ENCODE measurements around the gene MSI2. TPM values are rescaled to one million over a fixed set of nuclear protein-coding genes. Genes with fewer than 3 reads are reported as not detected.

MSI2 gene
- total RNA-seq, 1 donor, result 46.6 TPM

GRCh38 chr17:57459286-57459915, 203.1 kb downstream of the MSI2 start:
- Histone ChIP-seq H3K4me1 (ENCODE audit: insufficient read depth, low read length) (peaks cover 26% of the 10 kb centered on the region), H3K9me3 (ENCODE audit: low read depth, low read length) (no peaks in the 10 kb centered on the region), H3K27me3 (ENCODE audit: insufficient read depth, low read length) (no peaks in the 10 kb centered on the region), H3K4me3 (ENCODE audit: low read length) (no peak overlapping the region)

- Histone ChIP-seq H3K9me3 (ENCODE audit: low read depth, low read length) (no peaks in the 10 kb centered on the region), H3K4me1 (ENCODE audit: insufficient read depth, low read length) (peaks cover 10% of the 10 kb centered on the region), H3K27me3 (ENCODE audit: insufficient read depth, low read length) (no peaks in the 10 kb centered on the region), H3K4me3 (ENCODE audit: low read length) (no peak overlapping the region)
These were observed 204.8 kb downstream of the MSI2 start for GRCh38 chr17:57461082-57461481.

DNA sequence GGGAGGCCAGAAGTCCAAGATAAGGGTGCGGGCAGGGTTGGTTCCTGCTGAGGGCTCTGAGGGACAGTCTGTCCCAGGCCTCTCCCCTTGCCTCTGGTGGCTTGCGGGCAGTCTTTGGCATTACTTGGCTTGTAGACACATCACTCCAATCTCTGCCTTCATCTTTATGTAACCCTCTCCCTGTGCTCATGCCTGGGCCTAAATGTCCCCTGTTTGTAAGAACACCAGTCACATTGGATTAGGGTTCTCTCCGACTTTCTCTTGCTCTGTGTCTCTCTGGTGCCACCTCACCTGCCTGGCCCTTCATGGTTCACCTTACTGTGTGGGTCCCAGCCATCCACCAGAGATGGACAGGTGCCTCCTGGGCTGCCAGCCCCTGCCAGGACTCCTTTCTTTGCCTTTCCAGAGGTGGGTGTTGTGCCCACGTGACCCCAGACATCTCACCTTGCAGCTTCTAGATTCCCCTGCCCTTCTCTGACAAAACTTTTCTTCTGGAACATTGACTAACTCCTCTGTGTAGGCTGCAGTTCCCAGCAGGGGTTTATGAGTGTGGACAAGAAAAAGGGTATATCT, 205.8 kb downstream of the MSI2 start:
- peaks cover 9% of the 10 kb centered on the region for H3K4me1 ChIP-seq (ENCODE audit: insufficient read depth, low read length)
- H3K27me3 ChIP-seq (ENCODE audit: insufficient read depth, low read length), result no peaks in the 10 kb centered on the region
- no peak overlapping the region for H3K4me3 ChIP-seq (ENCODE audit: low read length)
- no peaks in the 10 kb centered on the region for H3K9me3 ChIP-seq (ENCODE audit: low read depth, low read length)

DNA sequence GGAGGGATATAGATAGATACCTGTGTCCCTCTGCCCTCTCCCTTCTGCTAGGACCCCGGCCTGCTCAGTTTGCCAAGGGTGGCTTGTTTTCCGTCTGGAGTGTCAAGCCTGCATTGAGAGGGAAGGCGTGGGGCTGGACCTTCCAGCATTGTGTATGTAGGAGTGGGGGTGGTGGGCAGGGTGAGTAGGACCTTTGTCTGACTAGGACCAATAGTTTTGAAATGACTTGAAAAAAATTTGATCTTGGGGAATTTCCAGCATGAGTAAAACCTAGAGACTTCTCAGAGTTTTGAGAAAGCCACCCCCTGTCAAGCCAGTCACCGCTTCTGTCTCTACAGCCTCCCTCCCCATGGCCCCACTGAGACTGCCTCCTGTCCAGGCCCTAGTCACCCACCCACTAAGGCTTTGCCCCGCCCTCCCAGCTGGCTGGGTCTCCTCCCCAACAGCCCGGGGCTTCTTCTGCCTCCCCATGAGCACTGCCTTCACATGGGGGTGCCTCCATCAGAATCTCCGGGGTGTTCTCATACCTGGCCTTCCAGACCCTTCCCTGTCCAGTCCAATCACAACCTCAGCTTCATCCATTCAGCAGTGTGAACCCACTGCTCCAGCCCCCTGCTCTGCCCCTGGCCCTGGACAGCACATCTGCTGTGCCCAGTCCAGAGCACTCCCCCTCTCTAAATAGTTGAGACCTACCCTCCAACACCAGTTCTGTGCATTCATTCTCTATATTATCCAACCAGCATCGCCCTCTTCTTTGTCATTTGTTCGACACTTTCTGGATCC, 207.0 kb downstream of the MSI2 start:
- H3K27me3 ChIP-seq (ENCODE audit: insufficient read depth, low read length), result no peaks in the 10 kb centered on the region
- peaks cover 9% of the 10 kb centered on the region for H3K4me1 ChIP-seq (ENCODE audit: insufficient read depth, low read length)
- H3K9me3 ChIP-seq (ENCODE audit: low read depth, low read length), result no peaks in the 10 kb centered on the region
- H3K4me3 ChIP-seq (ENCODE audit: low read length), result no peak overlapping the region

DNA sequence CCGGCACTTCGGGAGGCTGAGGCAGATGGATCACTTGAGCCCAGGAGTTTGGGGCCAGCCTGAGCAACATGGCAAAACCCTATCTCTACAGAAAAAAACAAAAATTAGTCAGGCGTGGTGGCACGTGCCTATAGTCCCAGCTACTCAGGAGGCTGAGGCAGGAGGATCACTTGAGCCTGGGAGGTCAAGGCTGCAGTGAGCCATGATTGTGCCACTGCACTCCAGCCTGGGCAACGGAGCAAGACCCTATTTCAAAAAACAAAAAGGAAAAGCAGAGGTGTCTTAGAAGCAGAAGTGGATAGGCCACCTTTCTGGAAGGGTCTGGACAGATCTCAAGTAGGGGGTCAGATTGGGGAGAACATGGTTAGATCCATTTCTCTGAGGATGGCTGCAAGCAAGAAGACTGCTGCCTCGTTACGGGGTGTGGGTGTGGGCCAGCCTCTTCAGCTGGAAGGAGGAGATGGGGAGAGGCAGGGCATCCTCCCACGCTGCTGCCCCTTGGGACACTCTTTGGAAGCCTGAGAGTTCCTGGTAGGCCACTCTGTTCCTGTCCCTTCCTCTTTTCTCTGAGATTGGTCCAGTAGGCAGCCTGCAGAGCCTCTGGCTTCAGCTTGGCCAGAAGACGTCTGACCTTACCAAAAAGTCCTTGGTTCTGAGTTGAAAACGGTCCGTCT, 208.0 kb downstream of the MSI2 start:
- Histone ChIP-seq H3K9me3 (ENCODE audit: low read depth, low read length) (no peaks in the 10 kb centered on the region), H3K4me3 (ENCODE audit: low read length) (no peak overlapping the region), H3K27me3 (ENCODE audit: insufficient read depth, low read length) (no peaks in the 10 kb centered on the region), H3K4me1 (ENCODE audit: insufficient read depth, low read length) (peaks cover 6% of the 10 kb centered on the region)

DNA sequence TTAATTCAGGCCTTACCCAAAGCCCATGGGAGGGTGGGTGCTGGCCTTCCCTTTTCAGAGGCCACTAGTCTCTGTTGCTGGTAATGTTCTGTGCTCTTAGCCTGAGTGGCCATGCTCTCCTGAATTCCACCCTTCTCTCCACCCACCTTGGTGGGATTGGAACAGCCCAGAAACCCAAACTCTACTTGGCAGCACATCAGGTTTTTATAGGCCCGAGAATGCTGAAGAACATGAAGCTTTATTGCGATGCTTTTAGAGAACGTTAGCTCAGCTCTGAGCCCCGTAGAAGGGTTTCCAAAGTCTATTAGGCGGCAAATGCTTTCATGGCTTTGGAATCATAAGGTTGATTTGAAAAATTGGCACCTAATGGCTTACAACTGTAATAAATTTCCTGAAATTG, 209.3 kb downstream of the MSI2 start:
- H3K4me1 ChIP-seq (ENCODE audit: insufficient read depth, low read length), result peaks cover 5% of the 10 kb centered on the region
- no peaks in the 10 kb centered on the region for H3K9me3 ChIP-seq (ENCODE audit: low read depth, low read length)

GRCh38 chr17:57466017-57466471, 209.7 kb downstream of the MSI2 start:
- peaks cover 1% of the 10 kb centered on the region for H3K4me1 ChIP-seq (ENCODE audit: insufficient read depth, low read length)
- H3K27me3 ChIP-seq (ENCODE audit: insufficient read depth, low read length), result no peaks in the 10 kb centered on the region
- no peak overlapping the region for H3K4me3 ChIP-seq (ENCODE audit: low read length)
- H3K9me3 ChIP-seq (ENCODE audit: low read depth, low read length), result no peaks in the 10 kb centered on the region

More for the DNA sequence above, 209.3 kb downstream of the MSI2 start:
- Histone ChIP-seq H3K27me3 (ENCODE audit: insufficient read depth, low read length) (no peaks in the 10 kb centered on the region), H3K4me3 (ENCODE audit: low read length) (no peak overlapping the region)

- Histone ChIP-seq H3K4me3 (ENCODE audit: low read length) (no peak overlapping the region), H3K27me3 (ENCODE audit: insufficient read depth, low read length) (no peaks in the 10 kb centered on the region), H3K4me1 (ENCODE audit: insufficient read depth, low read length) (no peaks in the 10 kb centered on the region), H3K9me3 (ENCODE audit: low read depth, low read length) (no peaks in the 10 kb centered on the region)
These were observed 210.2 kb downstream of the MSI2 start for GRCh38 chr17:57466521-57466920.

DNA sequence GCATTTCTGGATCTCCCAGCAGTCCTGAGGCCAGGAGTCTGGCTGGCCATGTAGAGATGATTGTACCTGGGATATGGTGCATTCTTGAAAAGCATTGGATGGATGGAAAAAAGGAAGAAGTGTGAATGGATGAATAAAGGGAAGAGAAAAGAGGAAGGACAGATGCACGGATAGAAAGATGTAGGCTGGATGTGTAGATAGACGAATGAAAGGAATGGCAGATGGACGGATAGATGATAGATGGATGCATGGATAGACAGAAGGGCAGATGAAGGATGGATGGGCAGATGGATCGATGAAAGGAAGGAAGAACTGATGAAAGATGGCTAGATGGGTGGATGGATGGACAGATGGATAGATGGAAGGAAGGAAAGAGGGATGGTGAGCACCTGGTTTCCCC, 210.9 kb downstream of the MSI2 start:
- Histone ChIP-seq H3K4me3 (ENCODE audit: low read length) (no peak overlapping the region), H3K4me1 (ENCODE audit: insufficient read depth, low read length) (no peaks in the 10 kb centered on the region), H3K27me3 (ENCODE audit: insufficient read depth, low read length) (no peaks in the 10 kb centered on the region), H3K9me3 (ENCODE audit: low read depth, low read length) (no peaks in the 10 kb centered on the region)

- Histone ChIP-seq H3K9me3 (ENCODE audit: low read depth, low read length) (no peaks in the 10 kb centered on the region), H3K4me1 (ENCODE audit: insufficient read depth, low read length) (no peaks in the 10 kb centered on the region), H3K4me3 (ENCODE audit: low read length) (no peak overlapping the region), H3K27me3 (ENCODE audit: insufficient read depth, low read length) (no peaks in the 10 kb centered on the region)
These were observed 211.5 kb downstream of the MSI2 start for GRCh38 chr17:57467801-57468200.

DNA sequence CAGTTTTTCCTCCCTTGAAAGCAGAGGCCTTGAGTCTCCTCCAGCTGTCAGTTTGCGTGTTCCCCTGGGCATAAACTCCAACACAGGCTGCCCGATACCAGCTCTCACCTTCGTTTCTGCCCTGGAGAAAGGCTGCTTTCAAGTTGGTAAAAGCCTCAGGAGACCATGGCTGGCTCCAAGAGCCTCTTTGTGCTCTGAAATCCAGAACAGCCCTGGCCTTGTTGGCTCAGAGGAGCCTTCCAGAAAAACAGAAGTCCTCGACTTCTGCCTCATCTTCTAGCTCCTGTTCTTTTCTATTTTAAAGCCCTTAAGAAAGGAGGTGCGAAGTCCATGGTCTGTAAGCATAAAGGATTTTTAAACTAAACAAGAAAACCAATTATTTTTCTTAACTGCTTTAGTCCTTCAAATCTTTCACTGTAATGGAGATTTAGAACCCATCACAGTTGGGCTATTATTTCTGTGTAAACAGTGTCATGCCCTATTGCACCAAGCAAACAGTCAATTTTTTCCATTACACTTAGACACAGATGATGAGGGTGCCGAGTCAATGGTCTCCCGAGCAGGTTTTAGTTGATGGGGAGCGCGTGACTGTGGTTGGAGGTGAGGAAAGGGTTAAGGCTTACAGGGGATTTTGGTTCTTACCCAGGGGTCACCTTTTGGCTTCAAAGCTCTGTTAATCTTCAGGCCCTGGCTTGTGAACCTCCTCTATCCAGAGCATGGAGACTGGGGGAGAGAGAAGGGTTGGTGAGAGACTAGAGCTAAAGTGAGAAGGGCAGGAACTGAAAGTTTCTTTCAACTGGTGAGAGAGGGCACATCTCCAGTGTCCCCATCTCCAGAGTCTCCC, 212.8 kb downstream of the MSI2 start:
- H3K9me3 ChIP-seq (ENCODE audit: low read depth, low read length), result no peaks in the 10 kb centered on the region
- no peaks in the 10 kb centered on the region for H3K4me1 ChIP-seq (ENCODE audit: insufficient read depth, low read length)
- no peaks in the 10 kb centered on the region for H3K27me3 ChIP-seq (ENCODE audit: insufficient read depth, low read length)
- H3K4me3 ChIP-seq (ENCODE audit: low read length), result no peak overlapping the region

GRCh38 chr17:57470906-57471305, 214.6 kb downstream of the MSI2 start:
- H3K4me3 ChIP-seq (ENCODE audit: low read length), result no peak overlapping the region
- H3K27me3 ChIP-seq (ENCODE audit: insufficient read depth, low read length), result no peaks in the 10 kb centered on the region
- no peaks in the 10 kb centered on the region for H3K9me3 ChIP-seq (ENCODE audit: low read depth, low read length)
- no peaks in the 10 kb centered on the region for H3K4me1 ChIP-seq (ENCODE audit: insufficient read depth, low read length)

- H3K4me1 ChIP-seq (ENCODE audit: insufficient read depth, low read length), result no peaks in the 10 kb centered on the region
- H3K27me3 ChIP-seq (ENCODE audit: insufficient read depth, low read length), result no peaks in the 10 kb centered on the region
These were observed 215.6 kb downstream of the MSI2 start for GRCh38 chr17:57471868-57472368.

DNA sequence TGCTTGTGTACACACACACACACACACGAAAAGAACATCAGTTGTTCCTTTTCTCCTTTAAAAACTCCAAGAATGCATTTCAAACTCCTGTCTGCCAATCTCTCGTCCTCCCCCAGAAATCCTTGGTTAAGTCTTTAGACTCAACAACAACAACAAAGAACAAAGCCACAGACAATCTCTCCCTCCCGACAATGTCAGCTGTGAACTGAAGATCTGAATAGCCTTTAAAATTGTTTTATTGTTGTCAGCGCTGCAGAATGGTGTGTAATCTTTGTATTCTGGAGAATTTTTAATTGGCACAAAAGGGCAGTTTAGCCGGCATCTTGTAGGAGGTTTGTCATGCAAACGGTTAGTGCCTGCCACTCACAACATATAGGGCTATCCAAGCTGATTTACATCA, 219.5 kb downstream of the MSI2 start:
- no peaks in the 10 kb centered on the region for H3K9me3 ChIP-seq (ENCODE audit: low read depth, low read length)
- peaks cover 4% of the 10 kb centered on the region for H3K4me1 ChIP-seq (ENCODE audit: insufficient read depth, low read length)
- no peaks in the 10 kb centered on the region for H3K27me3 ChIP-seq (ENCODE audit: insufficient read depth, low read length)
- no peak overlapping the region for H3K4me3 ChIP-seq (ENCODE audit: low read length)

More at GRCh38 chr17:57471868-57472368, 215.6 kb downstream of the MSI2 start:
- Histone ChIP-seq H3K4me3 (ENCODE audit: low read length) (no peak overlapping the region), H3K9me3 (ENCODE audit: low read depth, low read length) (no peaks in the 10 kb centered on the region)
